GM23338 (cell line): Measurements from ENCODE around the gene EZH1. TPM values are rescaled to one million over a fixed set of nuclear protein-coding genes. Genes with fewer than 3 reads are reported as not detected.

Experiments
- ATAC-seq: fragments of 200-7000 bp; cut with Tn5 transposase; 3 replicates; pipeline ENCODE4 v1.9.1; 2020
- DNase-seq: peaks from one replicate; pipeline ENCODE4 v3.0.0-alpha.2; 2015; ENCODE audit warnings: low spot score
- H2AFZ ChIP-seq: fragments of 200-600 bp; sonication (generic); 2 replicates; pipeline ENCODE4 v1.8.0; 2016; ENCODE audit warnings: antibody characterized with exemption, mild to moderate bottlenecking, moderate library complexity
- H3F3A ChIP-seq: fragments of 200-600 bp; sonication (generic); replicated peaks from 2 replicates; pipeline ENCODE4 v1.8.0; 2017; ENCODE audit warnings: antibody characterized with exemption, mixed run types, low read depth
- H3K27ac ChIP-seq: fragments of 200-600 bp; sonication (generic); 2 replicates; pipeline ENCODE4 v1.6.1; 2016; ENCODE audit warnings: low read depth
- H3K27me3 ChIP-seq: fragments of 200-600 bp; sonication (generic); 2 replicates; pipeline ENCODE4 v1.8.0; 2016; ENCODE audit warnings: mild to moderate bottlenecking, mixed run types, moderate library complexity; ENCODE audit not compliant: insufficient read depth
- H3K36me3 ChIP-seq: fragments of 200-600 bp; sonication (generic); 2 replicates; pipeline ENCODE4 v1.8.0; 2016; ENCODE audit warnings: mild to moderate bottlenecking; ENCODE audit not compliant: insufficient read depth
- H3K4me1 ChIP-seq: fragments of 200-600 bp; sonication (generic); 2 replicates; pipeline ENCODE4 v1.8.0; 2016; ENCODE audit warnings: mild to moderate bottlenecking, moderate library complexity; ENCODE audit not compliant: insufficient read depth
- H3K4me2 ChIP-seq: fragments of 200-600 bp; sonication (generic); 2 replicates; pipeline ENCODE4 v1.7.1; 2017; ENCODE audit warnings: mixed run types
- H3K4me3 ChIP-seq: fragments of 200-600 bp; sonication (generic); 2 replicates; pipeline ENCODE4 v1.6.1; 2016; ENCODE audit warnings: mixed run types
- H3K79me2 ChIP-seq: fragments of 200-600 bp; sonication (generic); replicated peaks from 2 replicates; pipeline ENCODE4 v1.8.0; 2017; ENCODE audit warnings: mild to moderate bottlenecking; ENCODE audit not compliant: insufficient read depth
- H3K9me2 ChIP-seq: fragments of 200-600 bp; sonication (generic); 2 replicates; pipeline ENCODE4 v1.8.0; 2017; ENCODE audit not compliant: insufficient read depth
- H4K20me1 ChIP-seq: fragments of 200-600 bp; sonication (generic); replicated peaks from 2 replicates; pipeline ENCODE4 v1.8.0; 2017; ENCODE audit warnings: mild to moderate bottlenecking; ENCODE audit not compliant: insufficient read depth
- H3K27ac Mint-ChIP-seq: 2 replicates; pipeline ENCODE4 v1.8.0; 2020; ENCODE audit warnings: inconsistent platforms, mild to moderate bottlenecking, moderate library complexity, mixed read lengths
- H3K27me3 Mint-ChIP-seq: 3 replicates; pipeline ENCODE4 v1.8.0; 2022; ENCODE audit warnings: low read depth, mild to moderate bottlenecking, moderate library complexity, mixed read lengths, inconsistent platforms; ENCODE audit not compliant: insufficient read depth, poor library complexity
- H3K36me3 Mint-ChIP-seq: 3 replicates; pipeline ENCODE4 v1.8.0; 2021; ENCODE audit warnings: low read depth, mild to moderate bottlenecking, inconsistent platforms, moderate library complexity, mixed read lengths
- H3K4me1 Mint-ChIP-seq: 3 replicates; pipeline ENCODE4 v1.8.0; 2020; ENCODE audit warnings: mild to moderate bottlenecking, inconsistent platforms, mixed read lengths
- H3K4me3 Mint-ChIP-seq: 3 replicates; pipeline ENCODE4 v1.8.0; 2021; ENCODE audit warnings: moderate library complexity, mild to moderate bottlenecking, inconsistent platforms, mixed read lengths
- H3K9me3 Mint-ChIP-seq: 3 replicates; pipeline ENCODE4 v1.8.0; 2020; ENCODE audit warnings: moderate library complexity, mild to moderate bottlenecking, inconsistent platforms, mixed read lengths
- EZH2phosphoT487 ChIP-seq: fragments of 200-600 bp; sonication (generic); IDR thresholded peaks from one replicate; pipeline ENCODE4 v1.8.1; 2018; ENCODE audit warnings: antibody characterized with exemption; ENCODE audit not compliant: unreplicated experiment
- NANOG ChIP-seq: IDR thresholded peaks from 2 replicates; pipeline ENCODE4 v1.6.1; 2016; ENCODE audit warnings: antibody characterized with exemption, borderline replicate concordance
- ZNF331 ChIP-seq: fragments of 250-450 bp; sonication (Bioruptor Pico); IDR thresholded peaks from 2 replicates; pipeline ENCODE4 v1.5.0; 2020; ENCODE audit warnings: low read depth, mild to moderate bottlenecking, moderate library complexity
- ZNF462 ChIP-seq: fragments of 250-450 bp; sonication (Bioruptor Pico); IDR thresholded peaks from 2 replicates; pipeline ENCODE4 v1.5.0; 2020; ENCODE audit warnings: mild to moderate bottlenecking, moderate library complexity
- polyA plus RNA-seq: library from polyadenylated mRNA; unstranded; fragments of >200 nt; fragmentation: Nextera tagmentation; extraction: Ambion mirVana; gene quantifications from 2 replicates; pipeline ENCODE4 v1.2.1, GENCODE V29; 2016
- total RNA-seq: library from RNA; depleted of rRNA; stranded (reverse); fragments of >200 nt; shearing (Covaris generic); gene quantifications from 2 replicates; pipeline ENCODE4 v1.2.3, GENCODE V29; 2014
- TF ChIP-seq, protein P1 (sequence below): IDR thresholded peaks from one replicate; pipeline ENCODE4 v1.6.1; 2018; ENCODE audit warnings: antibody characterized with exemption; ENCODE audit not compliant: unreplicated experiment
- TF ChIP-seq, protein P2 (sequence below), 2 experiments: fragments of 200-600 bp in 1 of 2; sonication (generic) in 1 of 2; conservative IDR thresholded peaks; 2 replicates each; pipeline versions ENCODE4 v1.5.1 to v1.6.1; 2016 to 2017; ENCODE audit warnings: antibody characterized with exemption in 2 of 2, low read depth in 2 of 2, mild to moderate bottlenecking in 2 of 2, moderate library complexity in 1 of 2
- TF ChIP-seq, protein P3 (sequence below): IDR thresholded peaks from 2 replicates; pipeline ENCODE4 v1.6.1; 2016; ENCODE audit warnings: antibody characterized with exemption

The EZH1 gene
- total and polyA plus RNA-seq, 2 experiments from 2014 or later, result 16.9 to 18.0 TPM

- TF ChIP-seq ZNF462 (CRISPR knock-in tag), result no peak
Measured at GRCh38 chr17:42670789-42671657, 73.8 kb downstream of the EZH1 start (continued).

DNA sequence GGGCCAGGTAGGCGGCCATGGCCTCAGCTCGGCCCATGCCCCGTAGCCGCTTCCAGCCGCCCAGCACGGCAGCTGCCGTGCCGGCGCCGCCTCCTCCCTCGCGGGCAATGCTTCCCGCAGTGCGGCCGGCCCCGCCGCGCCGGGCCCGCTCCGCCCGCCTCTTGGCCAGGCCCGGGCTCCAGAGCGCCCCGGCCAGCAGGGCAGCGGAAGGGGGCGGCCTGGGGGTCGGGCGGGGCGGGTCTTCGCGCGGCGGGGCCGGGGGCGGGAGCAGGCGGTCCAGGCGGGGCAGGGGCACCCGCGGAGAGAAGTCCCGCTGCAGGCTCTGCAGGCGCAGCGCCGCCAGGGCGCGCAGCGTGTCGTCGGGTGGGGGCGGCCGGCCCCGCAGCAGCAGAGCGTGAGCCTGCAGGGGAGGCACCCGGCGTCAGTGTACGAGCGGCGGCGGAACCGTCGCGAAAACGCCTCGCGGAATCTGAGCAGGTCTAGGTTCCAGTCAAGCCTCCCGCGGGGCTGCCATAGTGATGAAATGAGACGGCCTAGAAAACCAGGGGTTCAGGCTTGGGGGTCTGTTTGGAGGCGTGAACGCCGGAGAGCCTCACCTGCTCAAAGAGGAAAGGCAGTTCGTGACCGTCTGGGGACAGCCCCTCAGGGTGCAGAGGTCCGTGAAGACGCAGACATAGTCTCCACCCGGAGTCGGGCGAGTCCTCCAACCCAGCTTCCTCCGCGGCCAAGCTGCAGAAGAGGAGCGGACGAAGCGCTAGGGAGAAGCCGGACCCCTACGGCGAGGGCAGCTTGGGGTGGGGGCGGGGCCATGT lies 74.7 kb downstream of the EZH1 start:
- Histone ChIP-seq H4K20me1 (0 out of 2 replicates have a peak, but pooled peaks cover 14% of the 10 kb centered on the region), H3K79me2 (no peaks in the 10 kb centered on the region), H3K27ac (no peak overlapping the region), H3K4me1 (peaks cover 33% of the 10 kb centered on the region), H3K27me3 (peaks cover 51% of the 10 kb centered on the region), H3K4me2 (peak overlapping the region; percentile 96), H3F3A (peaks cover 34% of the 10 kb centered on the region), H3K9me2 (no peaks in the 10 kb centered on the region), H3K4me3 (peak overlapping the region; percentile 77), H3K36me3 (no peaks in the 10 kb centered on the region; the same call in 1 of the 2 replicates), H2AFZ (peak overlapping the region; percentile 76; the same call in 1 of the 2 replicates)
- H3K27me3 Mint-ChIP-seq, result peaks cover 61% of the 10 kb centered on the region
- peak; percentile 83 for DNase-seq
- H3K27ac Mint-ChIP-seq, result no peak overlapping the region
- peaks cover 50% of the 10 kb centered on the region for H3K4me1 Mint-ChIP-seq
- TF ChIP-seq NANOG, result no peak
- no peak for TF ChIP-seq EZH2phosphoT487
- TF ChIP-seq, protein P1, sequence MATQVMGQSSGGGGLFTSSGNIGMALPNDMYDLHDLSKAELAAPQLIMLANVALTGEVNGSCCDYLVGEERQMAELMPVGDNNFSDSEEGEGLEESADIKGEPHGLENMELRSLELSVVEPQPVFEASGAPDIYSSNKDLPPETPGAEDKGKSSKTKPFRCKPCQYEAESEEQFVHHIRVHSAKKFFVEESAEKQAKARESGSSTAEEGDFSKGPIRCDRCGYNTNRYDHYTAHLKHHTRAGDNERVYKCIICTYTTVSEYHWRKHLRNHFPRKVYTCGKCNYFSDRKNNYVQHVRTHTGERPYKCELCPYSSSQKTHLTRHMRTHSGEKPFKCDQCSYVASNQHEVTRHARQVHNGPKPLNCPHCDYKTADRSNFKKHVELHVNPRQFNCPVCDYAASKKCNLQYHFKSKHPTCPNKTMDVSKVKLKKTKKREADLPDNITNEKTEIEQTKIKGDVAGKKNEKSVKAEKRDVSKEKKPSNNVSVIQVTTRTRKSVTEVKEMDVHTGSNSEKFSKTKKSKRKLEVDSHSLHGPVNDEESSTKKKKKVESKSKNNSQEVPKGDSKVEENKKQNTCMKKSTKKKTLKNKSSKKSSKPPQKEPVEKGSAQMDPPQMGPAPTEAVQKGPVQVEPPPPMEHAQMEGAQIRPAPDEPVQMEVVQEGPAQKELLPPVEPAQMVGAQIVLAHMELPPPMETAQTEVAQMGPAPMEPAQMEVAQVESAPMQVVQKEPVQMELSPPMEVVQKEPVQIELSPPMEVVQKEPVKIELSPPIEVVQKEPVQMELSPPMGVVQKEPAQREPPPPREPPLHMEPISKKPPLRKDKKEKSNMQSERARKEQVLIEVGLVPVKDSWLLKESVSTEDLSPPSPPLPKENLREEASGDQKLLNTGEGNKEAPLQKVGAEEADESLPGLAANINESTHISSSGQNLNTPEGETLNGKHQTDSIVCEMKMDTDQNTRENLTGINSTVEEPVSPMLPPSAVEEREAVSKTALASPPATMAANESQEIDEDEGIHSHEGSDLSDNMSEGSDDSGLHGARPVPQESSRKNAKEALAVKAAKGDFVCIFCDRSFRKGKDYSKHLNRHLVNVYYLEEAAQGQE, result no peak
- TF ChIP-seq, protein P2, sequence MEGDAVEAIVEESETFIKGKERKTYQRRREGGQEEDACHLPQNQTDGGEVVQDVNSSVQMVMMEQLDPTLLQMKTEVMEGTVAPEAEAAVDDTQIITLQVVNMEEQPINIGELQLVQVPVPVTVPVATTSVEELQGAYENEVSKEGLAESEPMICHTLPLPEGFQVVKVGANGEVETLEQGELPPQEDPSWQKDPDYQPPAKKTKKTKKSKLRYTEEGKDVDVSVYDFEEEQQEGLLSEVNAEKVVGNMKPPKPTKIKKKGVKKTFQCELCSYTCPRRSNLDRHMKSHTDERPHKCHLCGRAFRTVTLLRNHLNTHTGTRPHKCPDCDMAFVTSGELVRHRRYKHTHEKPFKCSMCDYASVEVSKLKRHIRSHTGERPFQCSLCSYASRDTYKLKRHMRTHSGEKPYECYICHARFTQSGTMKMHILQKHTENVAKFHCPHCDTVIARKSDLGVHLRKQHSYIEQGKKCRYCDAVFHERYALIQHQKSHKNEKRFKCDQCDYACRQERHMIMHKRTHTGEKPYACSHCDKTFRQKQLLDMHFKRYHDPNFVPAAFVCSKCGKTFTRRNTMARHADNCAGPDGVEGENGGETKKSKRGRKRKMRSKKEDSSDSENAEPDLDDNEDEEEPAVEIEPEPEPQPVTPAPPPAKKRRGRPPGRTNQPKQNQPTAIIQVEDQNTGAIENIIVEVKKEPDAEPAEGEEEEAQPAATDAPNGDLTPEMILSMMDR (conservative IDR thresholded peaks at IDR 0.05; ENCODE audit: low read depth in 2 of 2), result peak in 1 of 2 experiments; percentile 16; a peak in 1 of 4 replicates
- TF ChIP-seq ZNF331, result no peak
- TF ChIP-seq, protein P3, sequence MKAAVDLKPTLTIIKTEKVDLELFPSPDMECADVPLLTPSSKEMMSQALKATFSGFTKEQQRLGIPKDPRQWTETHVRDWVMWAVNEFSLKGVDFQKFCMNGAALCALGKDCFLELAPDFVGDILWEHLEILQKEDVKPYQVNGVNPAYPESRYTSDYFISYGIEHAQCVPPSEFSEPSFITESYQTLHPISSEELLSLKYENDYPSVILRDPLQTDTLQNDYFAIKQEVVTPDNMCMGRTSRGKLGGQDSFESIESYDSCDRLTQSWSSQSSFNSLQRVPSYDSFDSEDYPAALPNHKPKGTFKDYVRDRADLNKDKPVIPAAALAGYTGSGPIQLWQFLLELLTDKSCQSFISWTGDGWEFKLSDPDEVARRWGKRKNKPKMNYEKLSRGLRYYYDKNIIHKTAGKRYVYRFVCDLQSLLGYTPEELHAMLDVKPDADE, result no peak
- H3K9me3 Mint-ChIP-seq, result no peaks in the 10 kb centered on the region
- peaks cover 55% of the 10 kb centered on the region for H3K36me3 Mint-ChIP-seq
- H3K4me3 Mint-ChIP-seq, result peak overlapping the region; percentile 67
- peak; percentile 7 for ATAC-seq
